H9 (cell line): ENCODE results near the gene LSM3. TPM values are rescaled to one million over a fixed set of nuclear protein-coding genes. Genes with fewer than 3 reads are reported as not detected.

ENCODE experiments used
- DNase-seq: peaks from one replicate; pipeline ENCODE4 v3.0.0-alpha.2; 2017
- H2AFZ ChIP-seq: one replicate; pipeline ENCODE4 v1.6.1; 2013; ENCODE audit warnings: mild to moderate bottlenecking, low read length, control low read depth, moderate library complexity
- H2AK5ac ChIP-seq: 2 replicates; pipeline ENCODE4 v1.6.1; 2013; ENCODE audit warnings: low read length, control low read depth, mixed read lengths; ENCODE audit not compliant: insufficient read length
- H2BK120ac ChIP-seq: one replicate; pipeline ENCODE4 v1.6.1; 2013; ENCODE audit warnings: low read depth, mild to moderate bottlenecking, low read length, control low read depth, inconsistent platforms; ENCODE audit not compliant: poor library complexity, severe bottlenecking
- H2BK12ac ChIP-seq: 2 replicates; pipeline ENCODE4 v1.6.1; 2013; ENCODE audit warnings: low read length, control low read depth, mixed read lengths, low read depth; ENCODE audit not compliant: insufficient read length
- H2BK15ac ChIP-seq: 2 replicates; pipeline ENCODE4 v1.6.1; 2013; ENCODE audit warnings: low read depth, low read length, control low read depth
- H2BK20ac ChIP-seq: one replicate; pipeline ENCODE4 v1.6.1; 2013; ENCODE audit warnings: low read depth, mild to moderate bottlenecking, low read length, control low read depth, inconsistent platforms; ENCODE audit not compliant: poor library complexity, severe bottlenecking
- H2BK5ac ChIP-seq: 2 replicates; pipeline ENCODE4 v1.6.1; 2013; ENCODE audit warnings: low read length, control low read depth, mixed read lengths; ENCODE audit not compliant: insufficient read length
- H3K14ac ChIP-seq: 2 replicates; pipeline ENCODE4 v1.6.1; 2013; ENCODE audit warnings: low read length, control low read depth; ENCODE audit not compliant: insufficient read depth
- H3K18ac ChIP-seq: 2 replicates; pipeline ENCODE4 v1.6.1; 2013; ENCODE audit warnings: low read depth, mild to moderate bottlenecking, mixed read lengths, low read length, control low read depth; ENCODE audit not compliant: insufficient read length
- H3K23ac ChIP-seq: 2 replicates; pipeline ENCODE4 v1.6.1; 2013; ENCODE audit warnings: low read length, control low read depth, mixed read lengths, low read depth; ENCODE audit not compliant: insufficient read length
- H3K23me2 ChIP-seq: 2 replicates; pipeline ENCODE4 v1.6.1; 2013; ENCODE audit warnings: low read depth, mild to moderate bottlenecking, mixed read lengths, low read length, control low read depth; ENCODE audit not compliant: insufficient read length, poor library complexity, severe bottlenecking
- H3K27ac ChIP-seq: 2 replicates; pipeline ENCODE4 v1.5.1; 2013; ENCODE audit warnings: low read length, control low read depth, mixed read lengths, low read depth; ENCODE audit not compliant: insufficient read length
- H3K27me3 ChIP-seq: 2 replicates; pipeline ENCODE4 v1.6.1; 2013; ENCODE audit warnings: low read length, control low read depth, inconsistent platforms; ENCODE audit not compliant: insufficient read depth
- H3K4ac ChIP-seq: 2 replicates; pipeline ENCODE4 v1.6.1; 2013; ENCODE audit warnings: low read depth, mild to moderate bottlenecking, control low read depth, inconsistent platforms, low read length, moderate library complexity
- H3K4me1 ChIP-seq: 2 replicates; pipeline ENCODE4 v1.6.1; 2013; ENCODE audit warnings: low read length, control low read depth, inconsistent platforms; ENCODE audit not compliant: insufficient read depth
- H3K4me2 ChIP-seq: 2 replicates; pipeline ENCODE4 v1.6.1; 2013; ENCODE audit warnings: low read length, control low read depth, mixed read lengths; ENCODE audit not compliant: insufficient read length, insufficient read depth
- H3K56ac ChIP-seq: 2 replicates; pipeline ENCODE4 v1.6.1; 2013; ENCODE audit warnings: low read depth, mild to moderate bottlenecking, mixed read lengths, low read length, control low read depth; ENCODE audit not compliant: insufficient read length
- H3K79me1 ChIP-seq: 2 replicates; pipeline ENCODE4 v1.6.1; 2013; ENCODE audit warnings: low read depth, mild to moderate bottlenecking, moderate library complexity, low read length, control low read depth, inconsistent platforms; ENCODE audit not compliant: insufficient read depth, poor library complexity, severe bottlenecking
- H3K79me2 ChIP-seq: 2 replicates; pipeline ENCODE4 v1.6.1; 2013; ENCODE audit warnings: low read length, control low read depth, inconsistent platforms; ENCODE audit not compliant: insufficient read depth
- H3K9ac ChIP-seq: 2 replicates; pipeline ENCODE4 v1.6.1; 2013; ENCODE audit warnings: low read length, control low read depth, mixed read lengths; ENCODE audit not compliant: insufficient read length; ENCODE audit errors: extremely low read depth
- H3K9me3 ChIP-seq: one replicate; pipeline ENCODE4 v1.6.1; 2013; ENCODE audit warnings: low read depth, low read length, inconsistent platforms; ENCODE audit not compliant: control insufficient read depth
- H3T11ph ChIP-seq: one replicate; pipeline ENCODE4 v1.6.1; 2013; ENCODE audit warnings: mild to moderate bottlenecking, low read length, control low read depth, inconsistent platforms
- H4K20me1 ChIP-seq: one replicate; pipeline ENCODE4 v1.6.1; 2013; ENCODE audit not compliant: control insufficient read depth, insufficient read length, insufficient read depth
- H4K5ac ChIP-seq: 2 replicates; pipeline ENCODE4 v1.6.1; 2013; ENCODE audit warnings: low read depth, mild to moderate bottlenecking, mixed read lengths, low read length, control low read depth; ENCODE audit not compliant: insufficient read length
- H4K8ac ChIP-seq: replicated peaks from 2 replicates; pipeline ENCODE4 v1.6.1; 2013; ENCODE audit warnings: low read length, control low read depth, mixed read lengths, low read depth; ENCODE audit not compliant: insufficient read length
- H4K91ac ChIP-seq: 2 replicates; pipeline ENCODE4 v1.6.1; 2013; ENCODE audit warnings: low read depth, mild to moderate bottlenecking, moderate library complexity, mixed read lengths, low read length, control low read depth; ENCODE audit not compliant: insufficient read length
- H3K27ac Mint-ChIP-seq, 3 experiments: 2 replicates in 2 of 3; 3 replicates in 1 of 3; pipeline ENCODE4 v1.8.0; 2020 to 2021; ENCODE audit warnings: mixed read lengths in 3 of 3, mild to moderate bottlenecking in 1 of 3, moderate library complexity in 1 of 3
- H3K27me3 Mint-ChIP-seq: 2 replicates; pipeline ENCODE4 v1.8.0; 2021; ENCODE audit warnings: low read depth, mild to moderate bottlenecking, moderate library complexity, mixed read lengths
- H3K36me3 Mint-ChIP-seq, 3 experiments: 2 replicates in 2 of 3; 3 replicates in 1 of 3; pipeline ENCODE4 v1.8.0; 2020 to 2021; ENCODE audit warnings: low read depth in 3 of 3, mixed read lengths in 3 of 3; ENCODE audit not compliant: insufficient read depth in 1 of 3
- H3K4me1 Mint-ChIP-seq, 2 experiments: 2 replicates each; pipeline ENCODE4 v1.8.0; 2020; ENCODE audit warnings: mixed read lengths in 2 of 2
- H3K4me3 Mint-ChIP-seq, 2 experiments: 2 replicates in 1 of 2; 3 replicates in 1 of 2; pipeline ENCODE4 v1.8.0; 2020 to 2021; ENCODE audit warnings: mild to moderate bottlenecking in 2 of 2, mixed read lengths in 2 of 2, moderate library complexity in 1 of 2
- H3K9me3 Mint-ChIP-seq, 2 experiments: 2 replicates in 1 of 2; 3 replicates in 1 of 2; pipeline ENCODE4 v1.8.0; 2020; ENCODE audit warnings: mild to moderate bottlenecking in 2 of 2, mixed read lengths in 2 of 2, moderate library complexity in 1 of 2
- CTCF ChIP-seq: fragments of 200-600 bp; sonication (generic); conservative IDR thresholded peaks from 3 replicates; pipeline ENCODE4 v1.8.0; 2021; ENCODE audit warnings: antibody characterized with exemption, mild to moderate bottlenecking
- WGBS: extraction: QIAGEN DNeasy Blood & Tissue Kit; methylation state at CpG from one replicate; pipeline ENCODE4 v1.1.7; 2013; ENCODE audit warnings: missing lambda C conversion rate, low lambda C conversion rate, mixed read lengths; ENCODE audit not compliant: insufficient read length; ENCODE audit errors: extremely low coverage; 5-methylcytosine and 5-hydroxymethylcytosine counted together
- total RNA-seq: library from RNA; stranded (reverse); gene quantifications from 2 replicates; pipeline ENCODE4 v1.2.1, GENCODE V29; 2021

The LSM3 gene
- total RNA-seq, 1 experiment from 2014 or later = 24.4 TPM

GRCh38 chr3:14214764-14215163, 36.1 kb downstream of the LSM3 start:
- Mint-ChIP-seq H3K4me3 (no peak overlapping the region), H3K27me3 (peaks cover 11% of the 10 kb centered on the region), H3K36me3 (no peaks in the 10 kb centered on the region; a peak in 1 of 7 replicates), H3K9me3 (peaks cover 4 to 7% of the 10 kb centered on the region in 2 experiments; a peak in 3 of 5 replicates), H3K27ac (peak overlapping the region in 1 of 3 experiments; percentile 75; a peak in 1 of 7 replicates), H3K4me1 (peaks cover 6 to 7% of the 10 kb centered on the region in 2 experiments; a peak in 3 of 4 replicates)
- Histone ChIP-seq H3K27me3 (no peaks in the 10 kb centered on the region), H2BK12ac (no peak overlapping the region), H2AK5ac (no peak overlapping the region), H3K79me2 (no peaks in the 10 kb centered on the region), H3K9me3 (no peaks in the 10 kb centered on the region), H2BK120ac (no peak overlapping the region), H3K23ac (no peak overlapping the region), H3K9ac (no peak overlapping the region), H3K14ac (no peak overlapping the region), H3K4me1 (no peaks in the 10 kb centered on the region; the same call in 1 of the 2 replicates), H4K20me1 (no peaks in the 10 kb centered on the region), H2AFZ (no peak overlapping the region), H4K91ac (no peak overlapping the region), H3K56ac (no peak overlapping the region), H4K8ac (no peak overlapping the region), H3K18ac (no peak overlapping the region), H3K4ac (no peak overlapping the region), H4K5ac (no peak overlapping the region), H2BK15ac (no peak overlapping the region), H3K79me1 (no peaks in the 10 kb centered on the region), H3K23me2 (peaks cover 4% of the 10 kb centered on the region), H2BK20ac (no peak overlapping the region), H2BK5ac (no peak overlapping the region), H3K27ac (no peak overlapping the region), H3K4me2 (no peak overlapping the region), H3T11ph (no peak overlapping the region)
- TF ChIP-seq CTCF = no peak
- no peak for DNase-seq
- WGBS = no CpG with 5 or more reads among the region's 4 CpGs
